B cell (primary cell): ENCODE measurements around the gene GLIPR2.

Experiments used
- CTCF ChIP-seq: fragments of 200-600 bp; IDR thresholded peaks from one replicate; pipeline ENCODE4 v1.8.0; 2022; ENCODE audit warnings: antibody characterized with exemption, mild to moderate bottlenecking
- EZH2 ChIP-seq: IDR thresholded peaks from 2 replicates; pipeline ENCODE4 v1.6.1; 2012; ENCODE audit warnings: borderline replicate concordance, low read depth, mild to moderate bottlenecking, moderate library complexity, low read length; ENCODE audit not compliant: insufficient read depth, poor library complexity, severe bottlenecking

DNA sequence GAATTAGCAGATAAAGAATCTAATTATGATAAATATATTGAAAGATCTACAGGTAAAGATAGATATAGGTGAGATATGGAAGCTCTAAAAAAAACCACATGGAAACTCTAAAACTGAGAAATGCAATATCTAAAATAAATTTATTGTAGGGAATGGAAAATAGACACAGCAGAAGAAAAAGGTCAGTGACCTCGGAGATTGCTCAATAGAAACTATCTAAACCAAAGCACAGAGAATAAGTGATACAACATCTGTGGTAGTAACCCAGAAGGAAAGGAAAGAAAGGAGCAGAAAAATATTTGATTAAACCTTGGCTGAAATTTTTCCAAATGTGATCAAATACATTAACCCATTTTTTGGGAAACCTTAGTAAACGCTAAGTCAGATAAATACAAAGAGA, 43.1 kb upstream of the GLIPR2 start:
- no peak for TF ChIP-seq CTCF
- TF ChIP-seq EZH2: no peak
